ENCODE results near the gene ADGRV1.
"Not testable (repeated sequence)": the region's sequence is repeated elsewhere in the genome, so short reads cannot be mapped to it uniquely, and the experiment has no call there.

ADGRV1 gene

GRCh38 chr5:90703932-90704331 lies 145.3 kb downstream of the ADGRV1 start:
- no peak for DNase-seq (ENCODE audit: low read depth in 2 of 2, low spot score in 1 of 2)

GRCh38 chr5:90707698-90708097 lies 149.1 kb downstream of the ADGRV1 start:
- no peak for DNase-seq (ENCODE audit: low read depth in 2 of 2, low spot score in 1 of 2)

- DNase-seq (ENCODE audit: low read depth in 2 of 2, low spot score in 1 of 2), result no peak
These were observed 150.9 kb downstream of the ADGRV1 start for GRCh38 chr5:90709323-90710155.

GRCh38 chr5:90718387-90718786 lies 159.8 kb downstream of the ADGRV1 start:
- no peak for DNase-seq (ENCODE audit: low read depth in 2 of 2, low spot score in 1 of 2)

- no peak for DNase-seq (ENCODE audit: low read depth in 2 of 2, low spot score in 1 of 2)
These were observed 181.0 kb downstream of the ADGRV1 start for GRCh38 chr5:90739567-90739966.

- no peak for DNase-seq (ENCODE audit: low read depth in 2 of 2, low spot score in 1 of 2)
These were observed 181.7 kb downstream of the ADGRV1 start for GRCh38 chr5:90740244-90740799.

GRCh38 chr5:90741022-90741564 lies 182.5 kb downstream of the ADGRV1 start:
- no peak for DNase-seq (ENCODE audit: low read depth in 2 of 2, low spot score in 1 of 2)

- no peak for DNase-seq (ENCODE audit: low read depth in 2 of 2, low spot score in 1 of 2)
These were observed 187.5 kb downstream of the ADGRV1 start for GRCh38 chr5:90746119-90746518.

GRCh38 chr5:90747175-90747574 lies 188.6 kb downstream of the ADGRV1 start:
- DNase-seq (ENCODE audit: low read depth in 2 of 2, low spot score in 1 of 2), result no peak

GRCh38 chr5:90747693-90748092 lies 189.1 kb downstream of the ADGRV1 start:
- no peak for DNase-seq (ENCODE audit: low read depth in 2 of 2, low spot score in 1 of 2)

- no peak for DNase-seq (ENCODE audit: low read depth in 2 of 2, low spot score in 1 of 2)
These were observed 200.5 kb downstream of the ADGRV1 start for GRCh38 chr5:90759119-90759518.

GRCh38 chr5:90767710-90768109 lies 209.1 kb downstream of the ADGRV1 start:
- no peak for DNase-seq (ENCODE audit: low read depth in 2 of 2, low spot score in 1 of 2)

- DNase-seq (ENCODE audit: low read depth in 2 of 2, low spot score in 1 of 2), result not testable (repeated sequence)
These were observed 211.5 kb downstream of the ADGRV1 start for GRCh38 chr5:90770006-90770541.

GRCh38 chr5:90777959-90778358 lies 219.4 kb downstream of the ADGRV1 start:
- DNase-seq (ENCODE audit: low read depth in 2 of 2, low spot score in 1 of 2), result no peak

GRCh38 chr5:90783460-90784333 lies 225.1 kb downstream of the ADGRV1 start:
- DNase-seq (ENCODE audit: low read depth in 2 of 2, low spot score in 1 of 2), result peak; percentile 32 to 40

- DNase-seq (ENCODE audit: low read depth in 2 of 2, low spot score in 1 of 2), result no peak
These were observed 228.2 kb downstream of the ADGRV1 start for GRCh38 chr5:90786756-90787155.

GRCh38 chr5:90792725-90793124 lies 234.1 kb downstream of the ADGRV1 start:
- DNase-seq (ENCODE audit: low read depth in 2 of 2, low spot score in 1 of 2), result no peak

- no peak for DNase-seq (ENCODE audit: low read depth in 2 of 2, low spot score in 1 of 2)
These were observed 234.6 kb downstream of the ADGRV1 start for GRCh38 chr5:90793183-90793582.

- DNase-seq (ENCODE audit: low read depth in 2 of 2, low spot score in 1 of 2), result not testable (repeated sequence)
These were observed 238.3 kb downstream of the ADGRV1 start for GRCh38 chr5:90796919-90797318.

- not testable (repeated sequence) for DNase-seq (ENCODE audit: low read depth in 2 of 2, low spot score in 1 of 2)
These were observed 241.5 kb downstream of the ADGRV1 start for GRCh38 chr5:90800082-90800481.

- not testable (repeated sequence) for DNase-seq (ENCODE audit: low read depth in 2 of 2, low spot score in 1 of 2)
These were observed 241.9 kb downstream of the ADGRV1 start for GRCh38 chr5:90800515-90800914.
